ENCODE measurements around the gene TPK1. TPM values are rescaled to one million over a fixed set of nuclear protein-coding genes. Genes with fewer than 3 reads are reported as not detected.

TPK1 gene
- total and polyA plus RNA-seq, 2 of the 8 experiments (the other 6 are each of a cell fraction or from before 2014, with no cell fraction given): 1.9 to 2.7 TPM

DNA sequence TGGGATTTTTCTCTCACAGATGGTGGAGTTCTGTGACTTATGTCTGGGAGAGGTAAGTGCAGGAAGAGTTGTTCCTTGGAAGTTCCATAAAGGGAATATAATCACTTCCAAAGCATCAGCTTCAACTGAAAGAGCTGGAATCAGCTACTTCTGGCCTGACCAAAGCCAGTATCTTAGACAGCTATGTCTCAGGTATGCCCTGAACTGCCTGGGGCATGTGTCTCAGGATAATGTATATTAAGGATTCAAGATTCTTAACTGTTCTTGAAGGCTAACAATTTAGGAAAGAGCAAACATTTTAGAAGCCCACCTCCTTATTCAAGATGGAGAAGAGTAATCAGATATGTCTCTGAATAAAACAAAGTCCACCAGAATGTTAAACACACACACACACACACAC lies 420.0 kb downstream of the TPK1 start:
- H2BK20ac ChIP-seq (ENCODE audit: low read length): no peak overlapping the region
- H2BK15ac ChIP-seq (ENCODE audit: low read length): no peak overlapping the region
- no peaks in the 10 kb centered on the region for H3K23me2 ChIP-seq (ENCODE audit: low read depth, low read length)
- no peaks in the 10 kb centered on the region for H3K4me1 ChIP-seq (replicated peaks in 1 of 4; ENCODE audit: control insufficient read depth in 3 of 4, insufficient read depth in 4 of 4, low read length in 3 of 4)
- no peak overlapping the region for H2BK12ac ChIP-seq (ENCODE audit: low read depth, low read length)
- no peak overlapping the region for H2BK120ac ChIP-seq (replicated peaks; ENCODE audit: low read depth, low read length)
- H4K91ac ChIP-seq (replicated peaks; ENCODE audit: insufficient read length, low read length): no peak overlapping the region
- ChIA-PET CTCF (ENCODE audit: partially characterized antibody) (interaction anchor here (0.7 to 3.0 kb wide), 3 partner anchors 11 to 31 kb away, joined by 3 to 12 read pairs (median 3); no protein-coding TSS in a partner anchor), POLR2A (ENCODE audit: partially characterized antibody) (no interaction called here)
- H2AK5ac ChIP-seq (ENCODE audit: low read depth, low read length): no peak overlapping the region
- no peaks in the 10 kb centered on the region for H3K79me1 ChIP-seq (ENCODE audit: low read depth, low read length)
- H2BK5ac ChIP-seq (ENCODE audit: low read depth, low read length): no peak overlapping the region
- H2AFZ ChIP-seq (ENCODE audit: low read length): no peak overlapping the region
- no peaks in the 10 kb centered on the region for H3K27me3 ChIP-seq (replicated peaks in 1 of 4; ENCODE audit: control insufficient read depth in 3 of 4, extremely low read depth in 1 of 4, insufficient read depth in 3 of 4, low read length in 3 of 4)
- no peaks in the 10 kb centered on the region for H3K79me2 ChIP-seq (ENCODE audit: control insufficient read depth in 1 of 2, insufficient read depth in 2 of 2, low read length in 2 of 2)
- peaks cover 4 to 7% of the 10 kb centered on the region in 2 experiments; a peak in 3 of 4 replicates for H3K9me3 ChIP-seq (ENCODE audit: insufficient read depth in 2 of 2, low read depth in 1 of 2, low read length in 1 of 2)
- FAIRE-seq: no peak
- no peak for DNase-seq (ENCODE audit: low read depth in 1 of 2, low spot score in 2 of 2)
- H4K20me1 ChIP-seq (replicated peaks in 1 of 2; ENCODE audit: control insufficient read depth in 1 of 2, insufficient read depth in 2 of 2, low read length in 2 of 2): no peaks in the 10 kb centered on the region
- H3K18ac ChIP-seq (ENCODE audit: extremely low read depth, low read length): no peak overlapping the region
- H3K4me2 ChIP-seq (ENCODE audit: insufficient read depth in 1 of 2, low read depth in 2 of 2, low read length in 2 of 2): no peak overlapping the region
- H3K4me3 ChIP-seq (ENCODE audit: extremely low read depth in 1 of 4, insufficient read depth in 2 of 4, low read depth in 3 of 4, low read length in 4 of 4): no peak overlapping the region
- H3K14ac ChIP-seq (ENCODE audit: insufficient read length): no peak overlapping the region
- peaks cover 0 to 5% (median 0%) of the 10 kb centered on the region in 4 experiments; a peak in 2 of 8 replicates for H3K36me3 ChIP-seq (ENCODE audit: control insufficient read depth in 2 of 4, insufficient read depth in 4 of 4, low read length in 3 of 4)
- no peak overlapping the region for H3K4ac ChIP-seq (replicated peaks; ENCODE audit: insufficient read length, low read depth, low read length)
- H3K56ac ChIP-seq (replicated peaks; ENCODE audit: insufficient read length, low read depth, low read length): no peak overlapping the region
- H3K9ac ChIP-seq (replicated peaks in 1 of 4; ENCODE audit: extremely low read depth in 1 of 4, low read depth in 3 of 4, low read length in 3 of 4): no peak overlapping the region
- H4K8ac ChIP-seq (ENCODE audit: extremely low read depth, insufficient read depth, low read length): no peak overlapping the region
- no peak overlapping the region for H4K5ac ChIP-seq (ENCODE audit: insufficient read length, low read depth, low read length)
- no peak for TF ChIP-seq CEBPB (IDR thresholded peaks at IDR 0.05; ENCODE audit: low read depth, low read length)
- no peak overlapping the region for H3K27ac ChIP-seq (ENCODE audit: low read depth, low read length)
- H3K23ac ChIP-seq (ENCODE audit: insufficient read length): no peak overlapping the region

All from H1 (cell line).